ENCODE data around the gene MRE11.

- TF ChIP-seq POLR2AphosphoS5 (IDR thresholded peaks at IDR 0.05; ENCODE audit: low read depth, low read length) (no peak), CTCF (IDR thresholded peaks at IDR 0.05) (no peak), MEF2A (IDR thresholded peaks at IDR 0.05; ENCODE audit: borderline replicate concordance, low read depth) (no peak), MXI1 (IDR thresholded peaks at IDR 0.05; ENCODE audit: low read depth, low read length) (no peak), REST (IDR thresholded peaks at IDR 0.05; ENCODE audit: low read depth, low read length) (no peak), EP300 (IDR thresholded peaks at IDR 0.05; ENCODE audit: borderline replicate concordance in 1 of 2, low read depth in 1 of 2, low read length in 1 of 2) (no peak), TAF1 (IDR thresholded peaks at IDR 0.05; ENCODE audit: borderline replicate concordance, low read depth, low read length) (no peak), FOXM1 (IDR thresholded peaks at IDR 0.05; ENCODE audit: low read depth) (no peak), USF2 (IDR thresholded peaks at IDR 0.05; ENCODE audit: borderline replicate concordance, low read depth, low read length) (no peak), CHD2 (IDR thresholded peaks at IDR 0.05; ENCODE audit: low read length, partially characterized antibody) (no peak), TEAD4 (IDR thresholded peaks at IDR 0.05; ENCODE audit: borderline replicate concordance, insufficient read depth) (no peak), JUND (IDR thresholded peaks at IDR 0.05) (no peak)
Observed at GRCh38 chr11:94400839-94401772, 92.5 kb downstream of the MRE11 start, which contains the start of gene GPR83.
